IPS-NIHi11 (cell line): Measurements from ENCODE around the gene ZCWPW1.
"Not testable (repeated sequence)": the region's sequence is repeated elsewhere in the genome, so short reads cannot be mapped to it uniquely, and the experiment has no call there.

Experiments
- DNase-seq: peaks from one replicate; pipeline ENCODE4 v3.0.0; 2012; ENCODE audit warnings: mixed read lengths, low spot score

The ZCWPW1 gene

GRCh38 chr7:100397315-100398081 lies 31.0 kb downstream of the ZCWPW1 start:
- no peak for DNase-seq

GRCh38 chr7:100396421-100396982 lies 32.0 kb downstream of the ZCWPW1 start:
- no peak for DNase-seq

DNA sequence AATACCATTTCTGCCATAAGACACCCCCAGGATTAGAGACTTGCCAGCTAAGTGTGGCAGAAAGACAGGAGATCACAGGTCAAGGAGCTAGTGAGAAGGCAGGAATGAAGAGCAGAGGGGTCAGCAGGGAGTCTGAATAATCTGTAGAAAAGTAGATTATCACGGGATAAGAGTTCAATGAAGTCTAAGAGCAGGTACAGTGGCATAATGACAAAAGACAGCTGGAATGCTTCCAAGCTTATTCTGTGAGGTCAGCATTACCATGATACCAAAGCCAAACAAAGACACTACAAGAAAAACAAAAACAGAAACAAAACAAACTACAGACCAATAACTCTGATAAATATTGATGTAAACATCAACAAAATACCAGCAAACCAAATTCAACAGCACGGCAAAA lies 34.4 kb downstream of the ZCWPW1 start:
- no peak for DNase-seq

GRCh38 chr7:100393233-100393905 lies 35.1 kb downstream of the ZCWPW1 start:
- DNase-seq = no peak

GRCh38 chr7:100390286-100391009 lies 38.1 kb downstream of the ZCWPW1 start:
- DNase-seq = no peak

DNA sequence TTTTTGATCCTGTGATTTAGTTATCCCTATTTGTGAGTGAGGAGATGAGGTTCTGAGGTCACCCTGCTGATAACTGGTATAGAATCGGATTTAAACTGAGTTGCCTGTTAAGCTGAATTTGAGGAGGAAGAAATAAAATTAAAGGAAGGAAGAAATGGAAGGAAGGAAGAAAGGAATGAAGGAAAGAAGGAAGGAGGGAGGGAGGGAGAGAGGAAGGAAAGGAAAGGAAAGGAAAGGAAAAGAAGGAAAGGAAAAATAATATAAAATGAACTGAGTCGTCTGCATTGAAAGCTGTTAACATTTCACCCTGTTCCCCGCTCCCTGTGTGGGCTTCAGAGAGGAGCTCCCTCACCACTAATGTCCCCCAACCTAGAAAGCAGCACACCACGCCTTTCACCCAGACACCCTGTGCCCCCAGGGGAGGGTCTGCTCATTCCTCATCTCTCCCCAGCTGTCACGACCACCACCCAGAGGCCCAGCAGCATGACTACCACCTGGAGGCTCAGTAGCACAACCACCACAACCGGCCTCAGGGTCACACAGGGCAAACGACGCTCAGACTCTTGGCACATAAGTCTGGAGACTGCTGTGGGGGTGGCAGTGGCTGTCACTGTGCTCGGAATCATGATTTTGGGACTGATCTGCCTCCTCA lies 38.9 kb downstream of the ZCWPW1 start:
- no peak for DNase-seq

DNA sequence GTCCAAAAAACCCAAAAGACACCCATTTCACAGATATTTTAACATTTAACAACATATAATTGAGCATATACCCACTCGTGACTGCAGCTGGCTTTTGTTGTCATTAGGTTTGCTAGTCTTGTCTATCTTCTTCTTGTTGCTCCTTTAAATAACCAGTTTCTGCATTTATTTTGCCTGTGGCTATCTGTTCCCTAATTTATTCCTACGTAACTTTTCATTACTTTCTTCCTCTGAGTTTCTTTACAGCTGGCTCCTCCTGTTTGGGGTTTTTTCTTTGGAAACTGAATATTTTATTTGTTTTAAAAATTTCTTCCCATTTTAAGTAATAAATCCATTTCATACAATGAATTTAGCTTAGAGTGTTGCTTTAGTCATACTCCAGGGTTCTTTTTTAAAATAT lies 40.8 kb downstream of the ZCWPW1 start:
- DNase-seq = no peak

- no peak for DNase-seq
Measured at GRCh38 chr7:100386940-100387339, 41.6 kb downstream of the ZCWPW1 start.

GRCh38 chr7:100384628-100385294 lies 43.7 kb downstream of the ZCWPW1 start:
- no peak for DNase-seq

DNA sequence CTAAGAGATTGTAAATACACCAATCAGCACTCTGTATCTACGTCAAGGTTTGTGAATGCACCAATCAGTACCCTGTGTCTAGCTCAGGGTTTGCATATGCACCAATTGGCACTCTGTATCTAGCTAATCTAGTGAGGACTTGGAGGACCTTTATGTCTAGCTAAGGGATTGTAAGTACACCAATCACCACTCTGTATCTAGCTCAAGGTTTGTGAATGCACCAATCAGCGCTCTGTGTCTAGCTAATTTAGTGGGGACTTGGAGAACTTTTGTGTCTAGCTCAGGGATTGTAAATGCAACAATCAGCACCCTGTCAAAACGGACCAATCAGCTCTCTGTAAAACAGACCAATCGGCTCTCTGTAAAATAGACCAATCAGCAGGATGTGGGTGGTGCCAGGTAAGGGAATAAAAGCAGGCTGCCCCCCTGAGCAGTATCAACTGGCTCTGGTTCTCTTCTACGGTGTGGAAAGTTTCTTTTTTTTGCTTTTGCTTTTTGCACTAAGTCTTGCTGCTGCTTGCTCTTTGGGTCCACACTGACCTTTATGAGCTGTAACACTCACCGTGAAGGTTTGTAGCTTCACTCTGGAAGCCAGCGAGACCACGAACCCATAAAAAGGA lies 46.2 kb downstream of the ZCWPW1 start:
- not testable (repeated sequence) for DNase-seq

DNA sequence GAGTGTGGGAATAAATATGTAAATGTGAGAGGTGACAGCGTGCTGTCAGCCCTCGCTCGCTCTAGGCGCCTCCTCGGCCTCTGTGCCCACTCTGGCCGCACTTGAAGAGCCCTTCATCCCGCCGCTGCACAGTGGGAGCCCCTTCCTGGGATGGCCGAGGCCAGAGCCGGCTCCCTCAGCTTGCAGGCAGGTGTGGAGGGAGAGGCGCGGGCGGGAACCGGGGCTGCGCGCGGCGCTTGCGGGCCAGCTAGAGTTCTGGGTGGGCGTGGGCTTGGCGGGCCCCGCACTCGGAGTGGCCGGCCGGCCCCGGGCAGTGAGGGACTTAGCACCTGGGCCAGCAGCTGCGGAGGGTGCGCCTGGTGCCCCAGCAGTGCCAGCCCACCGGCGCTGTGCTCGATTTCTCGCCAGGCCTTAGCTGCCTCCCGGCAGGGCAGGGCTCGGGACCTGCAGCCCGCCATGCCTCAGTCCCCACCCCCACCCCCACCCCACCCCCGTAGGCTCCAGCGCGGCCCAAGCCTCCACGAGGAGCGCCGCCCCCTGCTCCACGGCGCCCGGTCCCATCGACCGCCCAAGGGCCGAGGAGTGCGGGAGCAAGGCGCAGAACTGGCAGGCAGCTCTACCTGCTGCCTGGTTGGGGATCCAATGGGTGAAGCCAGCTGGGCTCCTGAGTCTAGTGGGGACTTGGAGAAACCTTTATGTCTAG lies 46.8 kb downstream of the ZCWPW1 start:
- not testable (repeated sequence) for DNase-seq

DNA sequence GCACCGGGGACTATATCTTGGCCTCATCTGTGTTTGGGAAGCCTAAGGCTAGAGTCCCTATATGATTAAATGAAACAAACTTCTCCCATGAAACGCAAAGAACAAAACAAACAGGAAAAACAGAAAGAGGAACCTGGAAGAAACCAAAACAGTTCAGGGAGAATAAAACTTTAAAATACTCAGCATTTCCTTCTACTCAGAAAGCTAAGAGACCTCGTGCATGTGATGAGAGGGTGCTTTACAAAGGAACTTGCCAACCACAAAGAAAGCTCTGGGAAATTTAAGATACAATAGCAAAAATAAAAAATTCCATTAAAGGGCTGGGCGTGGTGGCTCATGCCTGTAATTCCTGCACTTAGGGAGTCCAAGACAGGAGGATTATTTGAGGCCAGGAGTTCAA lies 48.3 kb downstream of the ZCWPW1 start:
- no peak for DNase-seq

GRCh38 chr7:100378114-100378755 lies 50.3 kb downstream of the ZCWPW1 start:
- no peak for DNase-seq

GRCh38 chr7:100376066-100376465 lies 52.4 kb downstream of the ZCWPW1 start:
- DNase-seq = no peak

DNA sequence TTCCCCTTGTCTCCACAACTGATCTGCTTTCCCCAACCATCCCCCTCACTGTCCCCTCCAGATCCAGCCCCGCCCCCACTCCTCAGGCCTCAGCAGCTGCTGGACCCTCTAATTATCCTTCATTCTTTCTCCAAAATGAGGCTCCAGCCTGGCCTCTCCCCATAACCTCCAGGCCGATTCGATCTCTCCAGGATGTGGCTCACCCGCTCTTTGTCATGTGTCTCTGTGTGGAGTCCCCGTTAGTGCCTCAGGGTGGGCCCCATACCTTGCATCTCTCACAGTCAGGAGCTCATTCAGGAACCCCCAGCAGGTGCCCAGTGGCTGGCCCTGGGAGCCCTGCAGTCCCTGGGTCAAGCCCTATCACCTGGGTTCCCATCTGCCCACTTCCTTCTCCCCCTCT lies 53.9 kb downstream of the ZCWPW1 start:
- DNase-seq = no peak

GRCh38 chr7:100373870-100374598 lies 54.5 kb downstream of the ZCWPW1 start:
- DNase-seq = not testable (repeated sequence)

- DNase-seq = no peak
Measured at GRCh38 chr7:100373261-100373831, 55.2 kb downstream of the ZCWPW1 start, which contains the start of gene PILRA. PILRA (plus strand) TSS chr7:100373487; CDS start chr7:100373657, 170 bp downstream.

GRCh38 chr7:100372694-100373093 lies 55.8 kb downstream of the ZCWPW1 start:
- DNase-seq = no peak

DNA sequence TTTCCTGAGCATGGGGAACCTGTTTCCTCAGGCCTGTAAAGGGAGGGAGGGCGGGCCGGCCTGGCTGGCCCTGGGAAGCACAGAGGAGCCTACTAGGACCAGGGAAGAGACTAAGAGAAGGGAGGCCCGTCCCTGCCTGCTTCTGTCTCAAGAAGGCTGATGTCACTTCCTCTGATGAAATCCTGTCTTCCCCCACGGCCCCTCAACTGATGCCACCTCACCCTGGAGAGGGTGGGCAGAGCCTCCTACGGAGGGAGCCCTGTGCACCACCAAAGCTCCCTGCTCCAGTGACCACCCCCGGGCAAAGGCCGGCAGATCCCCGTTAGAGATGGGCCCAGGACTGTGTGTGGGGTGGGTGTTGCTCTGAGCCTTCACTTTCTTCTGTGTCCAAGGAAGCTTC lies 56.2 kb downstream of the ZCWPW1 start:
- no peak for DNase-seq
